ENCODE measurements around the gene KRT31.

DNA sequence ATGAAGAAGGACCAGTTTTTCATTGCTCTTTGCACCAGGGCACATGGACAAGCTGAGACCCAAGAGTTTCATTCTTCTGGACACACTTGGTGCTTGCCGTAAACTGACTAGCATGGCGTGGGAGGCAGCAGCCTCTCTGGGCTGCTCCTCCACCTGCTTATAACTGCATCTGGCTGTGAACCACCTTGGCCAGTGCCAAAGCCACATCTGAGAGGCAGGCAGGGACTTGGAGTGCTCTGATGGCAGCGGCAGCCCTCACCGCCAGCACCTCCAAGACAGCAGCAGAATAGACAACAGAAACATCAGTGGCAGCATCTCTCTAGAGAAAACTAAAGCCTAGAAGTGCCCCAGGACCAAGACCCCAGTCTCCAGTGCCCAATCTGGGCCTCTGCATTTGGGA is 22.3 kb upstream of the KRT31 start:
- TF ChIP-seq, protein P1, sequence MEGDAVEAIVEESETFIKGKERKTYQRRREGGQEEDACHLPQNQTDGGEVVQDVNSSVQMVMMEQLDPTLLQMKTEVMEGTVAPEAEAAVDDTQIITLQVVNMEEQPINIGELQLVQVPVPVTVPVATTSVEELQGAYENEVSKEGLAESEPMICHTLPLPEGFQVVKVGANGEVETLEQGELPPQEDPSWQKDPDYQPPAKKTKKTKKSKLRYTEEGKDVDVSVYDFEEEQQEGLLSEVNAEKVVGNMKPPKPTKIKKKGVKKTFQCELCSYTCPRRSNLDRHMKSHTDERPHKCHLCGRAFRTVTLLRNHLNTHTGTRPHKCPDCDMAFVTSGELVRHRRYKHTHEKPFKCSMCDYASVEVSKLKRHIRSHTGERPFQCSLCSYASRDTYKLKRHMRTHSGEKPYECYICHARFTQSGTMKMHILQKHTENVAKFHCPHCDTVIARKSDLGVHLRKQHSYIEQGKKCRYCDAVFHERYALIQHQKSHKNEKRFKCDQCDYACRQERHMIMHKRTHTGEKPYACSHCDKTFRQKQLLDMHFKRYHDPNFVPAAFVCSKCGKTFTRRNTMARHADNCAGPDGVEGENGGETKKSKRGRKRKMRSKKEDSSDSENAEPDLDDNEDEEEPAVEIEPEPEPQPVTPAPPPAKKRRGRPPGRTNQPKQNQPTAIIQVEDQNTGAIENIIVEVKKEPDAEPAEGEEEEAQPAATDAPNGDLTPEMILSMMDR (IDR thresholded peaks at IDR 0.05; ENCODE audit: poor library complexity, severe bottlenecking): no peak
- TF ChIP-seq EP300 (conservative IDR thresholded peaks at IDR 0.05; ENCODE audit: poor library complexity, severe bottlenecking): no peak
- TF ChIP-seq RAD21 (conservative IDR thresholded peaks at IDR 0.05): no peak
- TF ChIP-seq MXI1 (conservative IDR thresholded peaks at IDR 0.05; ENCODE audit: poor library complexity, severe bottlenecking): no peak
- TF ChIP-seq, protein P2, sequence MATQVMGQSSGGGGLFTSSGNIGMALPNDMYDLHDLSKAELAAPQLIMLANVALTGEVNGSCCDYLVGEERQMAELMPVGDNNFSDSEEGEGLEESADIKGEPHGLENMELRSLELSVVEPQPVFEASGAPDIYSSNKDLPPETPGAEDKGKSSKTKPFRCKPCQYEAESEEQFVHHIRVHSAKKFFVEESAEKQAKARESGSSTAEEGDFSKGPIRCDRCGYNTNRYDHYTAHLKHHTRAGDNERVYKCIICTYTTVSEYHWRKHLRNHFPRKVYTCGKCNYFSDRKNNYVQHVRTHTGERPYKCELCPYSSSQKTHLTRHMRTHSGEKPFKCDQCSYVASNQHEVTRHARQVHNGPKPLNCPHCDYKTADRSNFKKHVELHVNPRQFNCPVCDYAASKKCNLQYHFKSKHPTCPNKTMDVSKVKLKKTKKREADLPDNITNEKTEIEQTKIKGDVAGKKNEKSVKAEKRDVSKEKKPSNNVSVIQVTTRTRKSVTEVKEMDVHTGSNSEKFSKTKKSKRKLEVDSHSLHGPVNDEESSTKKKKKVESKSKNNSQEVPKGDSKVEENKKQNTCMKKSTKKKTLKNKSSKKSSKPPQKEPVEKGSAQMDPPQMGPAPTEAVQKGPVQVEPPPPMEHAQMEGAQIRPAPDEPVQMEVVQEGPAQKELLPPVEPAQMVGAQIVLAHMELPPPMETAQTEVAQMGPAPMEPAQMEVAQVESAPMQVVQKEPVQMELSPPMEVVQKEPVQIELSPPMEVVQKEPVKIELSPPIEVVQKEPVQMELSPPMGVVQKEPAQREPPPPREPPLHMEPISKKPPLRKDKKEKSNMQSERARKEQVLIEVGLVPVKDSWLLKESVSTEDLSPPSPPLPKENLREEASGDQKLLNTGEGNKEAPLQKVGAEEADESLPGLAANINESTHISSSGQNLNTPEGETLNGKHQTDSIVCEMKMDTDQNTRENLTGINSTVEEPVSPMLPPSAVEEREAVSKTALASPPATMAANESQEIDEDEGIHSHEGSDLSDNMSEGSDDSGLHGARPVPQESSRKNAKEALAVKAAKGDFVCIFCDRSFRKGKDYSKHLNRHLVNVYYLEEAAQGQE (IDR thresholded peaks at IDR 0.05; ENCODE audit: borderline replicate concordance): no peak
- no peak for TF ChIP-seq POLR2AphosphoS5 (IDR thresholded peaks at IDR 0.05)
- TF ChIP-seq TAF1 (IDR thresholded peaks at IDR 0.05; ENCODE audit: low read depth): no peak

Data from neural cell (in vitro differentiated cells).